ENCODE data around the gene GRIK5.

GRCh38 chr19:42051166-42052115 is 18.6 kb downstream of the GRIK5 start:
- TF ChIP-seq CTCF (IDR thresholded peaks at IDR 0.05; ENCODE audit: low read depth, low read length) (no peak), POLR2A (IDR thresholded peaks at IDR 0.05; ENCODE audit: extremely low read depth, insufficient read length) (no peak)

All from NB4 (cell line).